HG03060 (cell line): ENCODE measurements around the gene LRRC14B.
"Not testable (repeated sequence)": the region's sequence is repeated elsewhere in the genome, so short reads cannot be mapped to it uniquely, and the experiment has no call there.

ENCODE experiments used
- ATAC-seq: cut with Tn5 transposase; IDR thresholded peaks from one replicate; pipeline ENCODE4 v1.9.1; 2021; ENCODE audit warnings: low read depth, moderate number of reproducible peaks; ENCODE audit not compliant: unreplicated experiment

Gene LRRC14B

GRCh38 chr5:159448-160172 lies 31.7 kb upstream of the LRRC14B start:
- no peak for ATAC-seq

GRCh38 chr5:160173-160510 lies 31.2 kb upstream of the LRRC14B start:
- ATAC-seq = no peak

- no peak for ATAC-seq
Observed at GRCh38 chr5:160921-161802, 30.1 kb upstream of the LRRC14B start.

GRCh38 chr5:161803-162110 lies 29.5 kb upstream of the LRRC14B start:
- no peak for ATAC-seq

GRCh38 chr5:162190-162564 lies 29.1 kb upstream of the LRRC14B start:
- no peak for ATAC-seq

GRCh38 chr5:162565-163337 lies 28.5 kb upstream of the LRRC14B start:
- ATAC-seq = no peak

- no peak for ATAC-seq
Observed at GRCh38 chr5:163338-163620, 28.0 kb upstream of the LRRC14B start.

- ATAC-seq = no peak
Observed at GRCh38 chr5:163841-164240, 27.5 kb upstream of the LRRC14B start.

GRCh38 chr5:164244-164643 lies 27.1 kb upstream of the LRRC14B start:
- ATAC-seq = no peak

- ATAC-seq = not testable (repeated sequence)
Observed at GRCh38 chr5:164783-165182, 26.5 kb upstream of the LRRC14B start.

GRCh38 chr5:166441-167372 lies 24.6 kb upstream of the LRRC14B start:
- no peak for ATAC-seq

- ATAC-seq = no peak
Observed at GRCh38 chr5:167511-167910, 23.8 kb upstream of the LRRC14B start.

GRCh38 chr5:167982-168660 lies 23.2 kb upstream of the LRRC14B start:
- no peak for ATAC-seq

- ATAC-seq = no peak
Observed at GRCh38 chr5:169071-169727, 22.1 kb upstream of the LRRC14B start.

GRCh38 chr5:169728-170094 lies 21.6 kb upstream of the LRRC14B start:
- ATAC-seq = no peak

GRCh38 chr5:170971-171800 lies 20.1 kb upstream of the LRRC14B start:
- ATAC-seq = no peak

GRCh38 chr5:171801-172331 lies 19.4 kb upstream of the LRRC14B start:
- ATAC-seq = no peak

- ATAC-seq = no peak
Observed at GRCh38 chr5:172421-172820, 18.9 kb upstream of the LRRC14B start.
